A673 (cell line): ENCODE data around the gene LDB2. TPM values are rescaled to one million over a fixed set of nuclear protein-coding genes. Genes with fewer than 3 reads are reported as not detected.

Source experiments
- BruUV-seq: library from RNA; stranded (reverse); fragments of 400-500 nt; replicated peaks from 2 replicates; lab custom pipeline; 2021; lab: Mats Ljungman, UMichigan
- CTCF ChIA-PET: fragments of 300-600 bp; sonication (Branson Sonifier 250); formaldehyde crosslinking; loops from one replicate; lab custom pipeline; 2022; ENCODE audit warnings: antibody characterized with exemption; lab: Charles Lee
- POLR2A ChIA-PET: fragments of 300-600 bp; sonication (Branson Sonifier 250); formaldehyde crosslinking; loops from one replicate; lab custom pipeline; 2022; ENCODE audit warnings: antibody characterized with exemption; ENCODE audit not compliant: low non-redundant PET; lab: Charles Lee
- DNase-seq: peaks from one replicate; pipeline ENCODE4 v3.0.0-alpha.2; 2015; ENCODE audit warnings: low spot score
- H3K27ac ChIP-seq: fragments of 200-600 bp; sonication (generic); 2 replicates; pipeline ENCODE4 v1.5.1; 2016; ENCODE audit warnings: mixed run types, low read depth, mild to moderate bottlenecking, mixed read lengths, antibody characterized with exemption, low read length; ENCODE audit not compliant: poor library complexity, severe bottlenecking
- H3K27me3 ChIP-seq: fragments of 200-600 bp; sonication (generic); replicated peaks from 2 replicates; pipeline ENCODE4 v1.6.1; 2017; ENCODE audit warnings: mixed run types, low read depth, mild to moderate bottlenecking, mixed read lengths, antibody characterized with exemption, low read length; ENCODE audit not compliant: insufficient read depth, poor library complexity
- H3K36me3 ChIP-seq: fragments of 200-600 bp; sonication (generic); 2 replicates; pipeline ENCODE4 v1.6.1; 2016; ENCODE audit warnings: mixed run types, mild to moderate bottlenecking, mixed read lengths, antibody characterized with exemption, low read length; ENCODE audit not compliant: insufficient read depth, poor library complexity, severe bottlenecking
- H3K4me1 ChIP-seq: fragments of 200-600 bp; sonication (generic); 2 replicates; pipeline ENCODE4 v1.6.1; 2017; ENCODE audit warnings: mixed run types, mild to moderate bottlenecking, mixed read lengths, antibody characterized with exemption, low read length; ENCODE audit not compliant: insufficient read depth, poor library complexity, severe bottlenecking
- H3K4me3 ChIP-seq: fragments of 200-600 bp; sonication (generic); 2 replicates; pipeline ENCODE4 v1.5.1; 2016; ENCODE audit warnings: low read depth, mixed run types, mild to moderate bottlenecking, mixed read lengths, low read length; ENCODE audit not compliant: poor library complexity, severe bottlenecking
- H3K9me3 ChIP-seq: fragments of 200-600 bp; sonication (generic); 2 replicates; pipeline ENCODE4 v1.6.1; 2016; ENCODE audit warnings: mixed run types, low read depth, mild to moderate bottlenecking, mixed read lengths, antibody characterized with exemption, low read length; ENCODE audit not compliant: poor library complexity, severe bottlenecking
- EZH2 ChIP-seq: fragments of 200-600 bp; sonication (generic); IDR thresholded peaks from 2 replicates; pipeline ENCODE4 v1.6.1; 2017; ENCODE audit warnings: borderline replicate concordance, low read depth, mild to moderate bottlenecking, mixed read lengths, antibody characterized with exemption, low read length; ENCODE audit not compliant: poor library complexity, severe bottlenecking
- intact Hi-C: fragments of 100-400 bp; cut with micrococcal nuclease; formaldehyde crosslinking; loops from one replicate; pipeline ENCODE4 v1.10.0; 2022; ENCODE audit not compliant: unreplicated experiment
- total RNA-seq: library from RNA; stranded (reverse); gene quantifications from 2 replicates; pipeline ENCODE4 v1.2.3, GENCODE V29; 2021
- TF ChIP-seq, protein P1 (sequence below): fragments of 300-800, 200-600 bp; sonication (generic); conservative IDR thresholded peaks from 2 replicates; pipeline ENCODE4 v1.5.1; 2017; ENCODE audit warnings: low read depth, mild to moderate bottlenecking, antibody characterized with exemption, low read length, moderate library complexity, mixed read lengths

The LDB2 gene
- total RNA-seq, 1 experiment from 2014 or later, result 47.4 TPM

DNA sequence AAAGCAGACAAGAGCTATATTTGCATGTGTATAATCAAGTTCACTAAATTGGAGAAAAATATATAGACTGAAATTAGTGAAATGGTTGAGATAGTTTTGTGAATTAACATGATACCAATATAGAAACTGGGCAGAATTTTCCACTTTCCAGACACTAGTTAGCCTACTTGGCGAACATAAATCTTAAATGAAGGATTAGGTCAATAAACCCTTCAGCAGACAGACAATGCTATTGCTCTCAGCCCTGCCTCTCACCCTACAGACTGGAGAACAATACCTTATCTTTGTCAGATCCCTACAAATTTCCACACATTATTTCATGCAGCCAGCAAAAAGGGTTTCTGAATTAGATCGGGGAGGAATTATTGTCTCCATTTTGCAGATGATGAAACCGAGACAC, 435.8 kb downstream of the LDB2 start:
- no peaks in the 10 kb centered on the region for H3K36me3 ChIP-seq
- POLR2A ChIA-PET, result no interaction called here
- H3K27me3 ChIP-seq, result no peaks in the 10 kb centered on the region
- TF ChIP-seq, protein P1, sequence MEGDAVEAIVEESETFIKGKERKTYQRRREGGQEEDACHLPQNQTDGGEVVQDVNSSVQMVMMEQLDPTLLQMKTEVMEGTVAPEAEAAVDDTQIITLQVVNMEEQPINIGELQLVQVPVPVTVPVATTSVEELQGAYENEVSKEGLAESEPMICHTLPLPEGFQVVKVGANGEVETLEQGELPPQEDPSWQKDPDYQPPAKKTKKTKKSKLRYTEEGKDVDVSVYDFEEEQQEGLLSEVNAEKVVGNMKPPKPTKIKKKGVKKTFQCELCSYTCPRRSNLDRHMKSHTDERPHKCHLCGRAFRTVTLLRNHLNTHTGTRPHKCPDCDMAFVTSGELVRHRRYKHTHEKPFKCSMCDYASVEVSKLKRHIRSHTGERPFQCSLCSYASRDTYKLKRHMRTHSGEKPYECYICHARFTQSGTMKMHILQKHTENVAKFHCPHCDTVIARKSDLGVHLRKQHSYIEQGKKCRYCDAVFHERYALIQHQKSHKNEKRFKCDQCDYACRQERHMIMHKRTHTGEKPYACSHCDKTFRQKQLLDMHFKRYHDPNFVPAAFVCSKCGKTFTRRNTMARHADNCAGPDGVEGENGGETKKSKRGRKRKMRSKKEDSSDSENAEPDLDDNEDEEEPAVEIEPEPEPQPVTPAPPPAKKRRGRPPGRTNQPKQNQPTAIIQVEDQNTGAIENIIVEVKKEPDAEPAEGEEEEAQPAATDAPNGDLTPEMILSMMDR, result no peak
- no peak for TF ChIP-seq EZH2
- H3K4me1 ChIP-seq, result peaks cover 37% of the 10 kb centered on the region
- H3K9me3 ChIP-seq, result no peaks in the 10 kb centered on the region
- CTCF ChIA-PET, result no interaction called here
- DNase-seq, result no peak
- H3K27ac ChIP-seq, result no peak overlapping the region
- no TSS peak for BruUV-seq
- intact Hi-C loops, result no loop called here
- H3K4me3 ChIP-seq, result no peak overlapping the region

DNA sequence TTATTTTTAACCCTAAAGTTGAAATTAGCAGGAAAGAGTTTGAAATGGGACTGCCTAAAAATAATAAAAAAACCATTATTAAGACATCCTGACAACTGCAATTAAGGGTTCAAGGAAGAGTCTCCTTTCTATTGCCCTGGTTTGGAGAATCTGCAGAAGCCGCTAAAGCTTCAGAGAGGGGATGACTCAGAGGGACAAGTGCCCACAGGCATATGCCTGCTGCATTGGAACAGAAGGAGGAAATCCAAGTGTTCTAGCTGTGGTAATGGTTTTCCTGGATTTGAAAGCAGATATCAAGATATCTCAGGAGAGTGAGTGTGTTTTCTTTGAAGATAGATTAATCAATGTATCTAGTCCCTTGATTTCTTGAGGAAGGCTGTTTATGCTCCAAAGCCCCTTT, 437.1 kb downstream of the LDB2 start:
- TF ChIP-seq, protein P1, result no peak
- no peak for TF ChIP-seq EZH2
- intact Hi-C loops, result no loop called here
- no peak overlapping the region for H3K27ac ChIP-seq
- no TSS peak for BruUV-seq
- CTCF ChIA-PET, result no interaction called here
- no peaks in the 10 kb centered on the region for H3K27me3 ChIP-seq
- DNase-seq, result peak; percentile 34
- peaks cover 24% of the 10 kb centered on the region for H3K4me1 ChIP-seq
- no peaks in the 10 kb centered on the region for H3K36me3 ChIP-seq
- POLR2A ChIA-PET, result no interaction called here
- H3K4me3 ChIP-seq, result no peak overlapping the region
- H3K9me3 ChIP-seq, result no peaks in the 10 kb centered on the region

DNA sequence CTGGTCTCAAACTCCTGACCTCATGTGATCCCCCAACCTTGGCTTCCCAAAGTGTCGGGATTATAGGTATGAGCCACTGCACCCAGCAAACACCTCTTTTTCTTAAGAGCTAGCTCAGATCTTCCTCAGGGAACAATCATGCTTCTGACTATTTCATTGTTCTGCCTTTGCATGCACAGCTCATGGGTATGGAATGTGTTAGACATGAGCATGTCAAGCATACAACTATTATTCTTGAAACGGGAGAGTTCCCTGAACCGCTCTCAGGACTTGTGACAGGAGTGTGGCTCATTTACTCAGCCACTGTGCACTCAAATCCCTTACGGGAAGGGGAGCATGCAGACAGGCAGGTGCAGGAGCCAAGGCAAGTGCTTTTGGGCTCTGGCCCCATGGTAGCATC, 440.5 kb downstream of the LDB2 start:
- no peak overlapping the region for H3K27ac ChIP-seq
- H3K4me1 ChIP-seq, result peaks cover 5% of the 10 kb centered on the region
- intact Hi-C loops, result no loop called here
- TF ChIP-seq, protein P1, result no peak
- TF ChIP-seq EZH2, result no peak
- BruUV-seq, result no TSS peak
- CTCF ChIA-PET, result no interaction called here
- no peaks in the 10 kb centered on the region for H3K9me3 ChIP-seq
- H3K27me3 ChIP-seq, result no peaks in the 10 kb centered on the region
- no peaks in the 10 kb centered on the region for H3K36me3 ChIP-seq
- no peak overlapping the region for H3K4me3 ChIP-seq
- no peak for DNase-seq
- POLR2A ChIA-PET, result no interaction called here
